HepG2 (cell line): ENCODE data around the gene SUOX. TPM values are rescaled to one million over a fixed set of nuclear protein-coding genes. Genes with fewer than 3 reads are reported as not detected.

Experiments used
- FLYWCH1 ChIP-seq: sonication (generic); formaldehyde crosslinking; IDR thresholded peaks from 2 replicates; pipeline ENCODE4 v1.8.1; 2023; ENCODE audit warnings: mild to moderate bottlenecking, missing genetic modification reagents
- IRF2 ChIP-seq: IDR thresholded peaks from 2 replicates; pipeline ENCODE4 v1.6.1; 2018; ENCODE audit warnings: missing genetic modification reagents, missing compliant biosample characterization
- KAT7 ChIP-seq: IDR thresholded peaks from 2 replicates; pipeline ENCODE4 v1.6.1; 2018; ENCODE audit warnings: borderline replicate concordance, missing compliant biosample characterization
- NFYC ChIP-seq: IDR thresholded peaks from 2 replicates; pipeline ENCODE4 v1.6.1; 2016; ENCODE audit warnings: missing genetic modification reagents, missing compliant biosample characterization
- PCBP1 ChIP-seq: fragments of 200-400 bp; formaldehyde crosslinking; IDR thresholded peaks from 2 replicates; pipeline ENCODE4 v1.6.1; 2017; ENCODE audit warnings: mild to moderate bottlenecking, low read depth, low read length, borderline replicate concordance
- PTBP1 ChIP-seq: fragments of 200-400 bp; formaldehyde crosslinking; IDR thresholded peaks from 2 replicates; pipeline ENCODE4 v1.6.1; 2018; ENCODE audit warnings: low read length, low read depth; ENCODE audit not compliant: poor library complexity, severe bottlenecking
- RARG ChIP-seq: sonication (generic); formaldehyde crosslinking; IDR thresholded peaks from 2 replicates; pipeline ENCODE4 v1.4.0; 2020; ENCODE audit warnings: low read depth, mild to moderate bottlenecking, missing genetic modification reagents
- RBAK ChIP-seq: sonication (generic); formaldehyde crosslinking; IDR thresholded peaks from 2 replicates; pipeline ENCODE4 v1.5.1; 2020; ENCODE audit warnings: mild to moderate bottlenecking, missing genetic modification reagents
- RBM39 ChIP-seq: fragments of 200-400 bp; formaldehyde crosslinking; IDR thresholded peaks from one replicate; pipeline ENCODE4 v1.6.1; 2018; ENCODE audit warnings: antibody characterized with exemption, mild to moderate bottlenecking, low read depth, low read length; ENCODE audit not compliant: poor library complexity, severe bottlenecking
- SP2 ChIP-seq: sonication (generic); formaldehyde crosslinking; IDR thresholded peaks from 2 replicates; pipeline ENCODE4 v1.5.1; 2020; ENCODE audit warnings: mild to moderate bottlenecking, missing genetic modification reagents
- STAT5B ChIP-seq: sonication (generic); formaldehyde crosslinking; IDR thresholded peaks from 2 replicates; pipeline ENCODE4 v1.4.0; 2020; ENCODE audit warnings: missing genetic modification reagents
- TEAD3 ChIP-seq: optimal IDR thresholded peaks from 2 replicates; pipeline ENCODE3; 2016; ENCODE audit warnings: borderline replicate concordance
- ZNF17 ChIP-seq: sonication (generic); formaldehyde crosslinking; IDR thresholded peaks from 2 replicates; pipeline ENCODE4 v1.5.0; 2020; ENCODE audit warnings: mild to moderate bottlenecking, missing genetic modification reagents
- ZNF24 ChIP-seq: fragments of 450-650 bp; IDR thresholded peaks from 2 replicates; pipeline ENCODE4 v1.6.1; 2017; ENCODE audit warnings: antibody characterized with exemption, mild to moderate bottlenecking
- ZNF329 ChIP-seq: sonication (generic); formaldehyde crosslinking; IDR thresholded peaks from 2 replicates; pipeline ENCODE4 v1.9.0; 2021; ENCODE audit warnings: low read depth, mild to moderate bottlenecking, missing genetic modification reagents
- ZSCAN30 ChIP-seq: sonication (generic); formaldehyde crosslinking; IDR thresholded peaks from 2 replicates; pipeline ENCODE4 v1.5.0; 2020; ENCODE audit warnings: mild to moderate bottlenecking, missing genetic modification reagents
- polyA plus RNA-seq, 8 experiments: library from polyadenylated mRNA; depleted of rRNA in 3 of 8; stranded (reverse) in 7 of 8; unstranded in 1 of 8; fragments of >200 nt; fragmentation: Illumina TruSeq in 4 of 8; extraction: Trizol in 4 of 8; gene quantifications; 2 replicates each; pipeline versions ENCODE4 v1.2.1 to v1.2.3, GENCODE V29; 2011 to 2016; ENCODE audit warnings: low read depth in 4 of 8, missing spikeins in 1 of 8, mixed read lengths in 1 of 8; ENCODE audit not compliant: insufficient read depth in 1 of 8
- total RNA-seq, 5 experiments: library from RNA; depleted of rRNA; stranded (reverse); fragments of >200 nt; fragmentation: Illumina TruSeq; extraction: Trizol; gene quantifications; 2 replicates each; pipeline ENCODE4 v1.2.3, GENCODE V29; 2016; ENCODE audit warnings: low read depth in 1 of 5
- TF ChIP-seq, protein P1 (sequence below): sonication (generic); formaldehyde crosslinking; IDR thresholded peaks from 2 replicates; pipeline ENCODE4 v1.8.0; 2022; ENCODE audit warnings: missing genetic modification reagents, mild to moderate bottlenecking, inconsistent platforms, borderline replicate concordance
- TF ChIP-seq, protein P2 (sequence below): sonication (generic); formaldehyde crosslinking; conservative IDR thresholded peaks from 2 replicates; pipeline ENCODE4 v1.4.0; 2020; ENCODE audit warnings: missing genetic modification reagents
- TF ChIP-seq, protein P3 (sequence below): sonication (generic); formaldehyde crosslinking; IDR thresholded peaks from 2 replicates; pipeline ENCODE4 v1.5.1; 2020; ENCODE audit warnings: mild to moderate bottlenecking, missing genetic modification reagents, borderline replicate concordance
- TF ChIP-seq, protein P4 (sequence below): sonication (generic); formaldehyde crosslinking; IDR thresholded peaks from 2 replicates; pipeline ENCODE4 v1.4.0; 2020; ENCODE audit warnings: mild to moderate bottlenecking, missing genetic modification reagents

The SUOX gene
- total and polyA plus RNA-seq, 2 of the 13 experiments (the other 11 are each of a cell fraction or from before 2014, with no cell fraction given): 23.9 to 25.9 TPM

DNA sequence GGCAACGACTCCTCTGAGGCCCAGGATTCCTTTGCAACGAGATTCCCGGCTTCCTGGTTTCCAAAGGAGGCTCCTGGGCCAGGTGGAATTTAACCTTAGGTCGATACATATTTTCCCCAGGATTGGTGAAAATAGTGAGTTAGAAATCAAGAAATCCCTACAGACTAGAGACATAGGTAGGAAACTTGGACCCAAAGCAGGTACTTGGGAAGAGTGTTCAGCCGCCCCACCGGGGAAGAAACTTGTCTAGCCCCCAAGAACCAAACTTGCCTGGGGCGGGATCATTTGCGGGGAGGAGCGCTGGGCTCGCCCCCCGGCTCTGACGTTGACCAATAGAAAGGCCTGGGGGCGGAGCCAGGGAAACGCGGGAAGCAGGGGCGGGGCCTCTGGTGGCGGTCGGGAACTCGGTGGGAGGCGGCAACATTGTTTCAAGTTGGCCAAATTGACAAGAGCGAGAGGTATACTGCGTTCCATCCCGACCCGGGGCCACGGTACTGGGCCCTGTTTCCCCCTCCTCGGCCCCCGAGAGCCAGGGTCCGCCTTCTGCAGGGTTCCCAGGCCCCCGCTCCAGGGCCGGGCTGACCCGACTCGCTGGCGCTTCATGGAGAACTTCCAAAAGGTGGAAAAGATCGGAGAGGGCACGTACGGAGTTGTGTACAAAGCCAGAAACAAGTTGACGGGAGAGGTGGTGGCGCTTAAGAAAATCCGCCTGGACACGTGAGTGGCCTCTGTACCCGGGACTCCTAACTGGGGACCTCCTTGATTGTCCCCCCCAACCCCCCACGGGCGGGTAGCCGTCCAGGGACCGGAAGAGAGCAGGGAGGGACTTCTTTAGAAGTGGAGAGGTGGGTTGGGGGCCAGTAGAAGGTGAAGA is 30.4 kb upstream of the SUOX start, which contains the start of gene CDK2 (continued):
- no peak for TF ChIP-seq ZSCAN30 (CRISPR knock-in tag)
- no peak for TF ChIP-seq RBAK (CRISPR knock-in tag)
- no peak for TF ChIP-seq RARG
- TF ChIP-seq, protein P1, sequence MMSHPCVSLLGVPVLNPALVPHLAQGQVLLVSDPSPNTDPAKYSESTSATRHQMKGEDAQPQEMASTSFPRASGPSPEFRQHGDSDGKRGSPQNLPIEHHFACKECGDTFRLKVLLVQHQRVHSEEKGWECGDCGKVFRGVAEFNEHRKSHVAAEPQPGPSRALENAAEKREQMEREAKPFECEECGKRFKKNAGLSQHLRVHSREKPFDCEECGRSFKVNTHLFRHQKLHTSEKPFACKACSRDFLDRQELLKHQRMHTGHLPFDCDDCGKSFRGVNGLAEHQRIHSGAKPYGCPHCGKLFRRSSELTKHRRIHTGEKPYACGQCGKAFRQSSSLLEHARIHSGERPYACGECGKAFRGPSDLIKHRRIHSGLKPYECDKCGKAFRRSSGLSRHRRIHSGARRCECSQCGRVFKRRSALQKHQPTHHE (CRISPR knock-in tag): no peak
- TF ChIP-seq KAT7 (CRISPR knock-in tag): no peak
- TF ChIP-seq, protein P2, sequence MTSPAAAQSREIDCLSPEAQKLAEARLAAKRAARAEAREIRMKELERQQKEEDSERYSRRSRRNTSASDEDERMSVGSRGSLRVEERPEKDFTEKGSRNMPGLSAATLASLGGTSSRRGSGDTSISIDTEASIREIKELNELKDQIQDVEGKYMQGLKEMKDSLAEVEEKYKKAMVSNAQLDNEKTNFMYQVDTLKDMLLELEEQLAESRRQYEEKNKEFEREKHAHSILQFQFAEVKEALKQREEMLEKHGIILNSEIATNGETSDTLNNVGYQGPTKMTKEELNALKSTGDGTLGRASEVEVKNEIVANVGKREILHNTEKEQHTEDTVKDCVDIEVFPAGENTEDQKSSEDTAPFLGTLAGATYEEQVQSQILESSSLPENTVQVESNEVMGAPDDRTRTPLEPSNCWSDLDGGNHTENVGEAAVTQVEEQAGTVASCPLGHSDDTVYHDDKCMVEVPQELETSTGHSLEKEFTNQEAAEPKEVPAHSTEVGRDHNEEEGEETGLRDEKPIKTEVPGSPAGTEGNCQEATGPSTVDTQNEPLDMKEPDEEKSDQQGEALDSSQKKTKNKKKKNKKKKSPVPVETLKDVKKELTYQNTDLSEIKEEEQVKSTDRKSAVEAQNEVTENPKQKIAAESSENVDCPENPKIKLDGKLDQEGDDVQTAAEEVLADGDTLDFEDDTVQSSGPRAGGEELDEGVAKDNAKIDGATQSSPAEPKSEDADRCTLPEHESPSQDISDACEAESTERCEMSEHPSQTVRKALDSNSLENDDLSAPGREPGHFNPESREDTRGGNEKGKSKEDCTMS (CRISPR knock-in tag): no peak
- TF ChIP-seq PCBP1: no peak
- no peak for TF ChIP-seq IRF2 (CRISPR knock-in tag)
- peak; percentile 80 for TF ChIP-seq NFYC (CRISPR knock-in tag)
- no peak for TF ChIP-seq FLYWCH1 (CRISPR knock-in tag)
- no peak for TF ChIP-seq STAT5B (CRISPR knock-in tag)
- no peak for TF ChIP-seq ZNF17 (CRISPR knock-in tag)
- TF ChIP-seq, protein P3, sequence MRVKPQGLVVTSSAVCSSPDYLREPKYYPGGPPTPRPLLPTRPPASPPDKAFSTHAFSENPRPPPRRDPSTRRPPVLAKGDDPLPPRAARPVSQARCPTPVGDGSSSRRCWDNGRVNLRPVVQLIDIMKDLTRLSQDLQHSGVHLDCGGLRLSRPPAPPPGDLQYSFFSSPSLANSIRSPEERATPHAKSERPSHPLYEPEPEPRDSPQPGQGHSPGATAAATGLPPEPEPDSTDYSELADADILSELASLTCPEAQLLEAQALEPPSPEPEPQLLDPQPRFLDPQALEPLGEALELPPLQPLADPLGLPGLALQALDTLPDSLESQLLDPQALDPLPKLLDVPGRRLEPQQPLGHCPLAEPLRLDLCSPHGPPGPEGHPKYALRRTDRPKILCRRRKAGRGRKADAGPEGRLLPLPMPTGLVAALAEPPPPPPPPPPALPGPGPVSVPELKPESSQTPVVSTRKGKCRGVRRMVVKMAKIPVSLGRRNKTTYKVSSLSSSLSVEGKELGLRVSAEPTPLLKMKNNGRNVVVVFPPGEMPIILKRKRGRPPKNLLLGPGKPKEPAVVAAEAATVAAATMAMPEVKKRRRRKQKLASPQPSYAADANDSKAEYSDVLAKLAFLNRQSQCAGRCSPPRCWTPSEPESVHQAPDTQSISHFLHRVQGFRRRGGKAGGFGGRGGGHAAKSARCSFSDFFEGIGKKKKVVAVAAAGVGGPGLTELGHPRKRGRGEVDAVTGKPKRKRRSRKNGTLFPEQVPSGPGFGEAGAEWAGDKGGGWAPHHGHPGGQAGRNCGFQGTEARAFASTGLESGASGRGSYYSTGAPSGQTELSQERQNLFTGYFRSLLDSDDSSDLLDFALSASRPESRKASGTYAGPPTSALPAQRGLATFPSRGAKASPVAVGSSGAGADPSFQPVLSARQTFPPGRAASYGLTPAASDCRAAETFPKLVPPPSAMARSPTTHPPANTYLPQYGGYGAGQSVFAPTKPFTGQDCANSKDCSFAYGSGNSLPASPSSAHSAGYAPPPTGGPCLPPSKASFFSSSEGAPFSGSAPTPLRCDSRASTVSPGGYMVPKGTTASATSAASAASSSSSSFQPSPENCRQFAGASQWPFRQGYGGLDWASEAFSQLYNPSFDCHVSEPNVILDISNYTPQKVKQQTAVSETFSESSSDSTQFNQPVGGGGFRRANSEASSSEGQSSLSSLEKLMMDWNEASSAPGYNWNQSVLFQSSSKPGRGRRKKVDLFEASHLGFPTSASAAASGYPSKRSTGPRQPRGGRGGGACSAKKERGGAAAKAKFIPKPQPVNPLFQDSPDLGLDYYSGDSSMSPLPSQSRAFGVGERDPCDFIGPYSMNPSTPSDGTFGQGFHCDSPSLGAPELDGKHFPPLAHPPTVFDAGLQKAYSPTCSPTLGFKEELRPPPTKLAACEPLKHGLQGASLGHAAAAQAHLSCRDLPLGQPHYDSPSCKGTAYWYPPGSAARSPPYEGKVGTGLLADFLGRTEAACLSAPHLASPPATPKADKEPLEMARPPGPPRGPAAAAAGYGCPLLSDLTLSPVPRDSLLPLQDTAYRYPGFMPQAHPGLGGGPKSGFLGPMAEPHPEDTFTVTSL: no peak; the same call in 1 of the 2 replicates
- TF ChIP-seq ZNF329: no peak
- TF ChIP-seq, protein P4, sequence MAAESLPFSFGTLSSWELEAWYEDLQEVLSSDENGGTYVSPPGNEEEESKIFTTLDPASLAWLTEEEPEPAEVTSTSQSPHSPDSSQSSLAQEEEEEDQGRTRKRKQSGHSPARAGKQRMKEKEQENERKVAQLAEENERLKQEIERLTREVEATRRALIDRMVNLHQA (CRISPR knock-in tag): no peak
- TF ChIP-seq ZNF24: no peak
- no peak for TF ChIP-seq TEAD3 (CRISPR knock-in tag)
- no peak for TF ChIP-seq PTBP1
- TF ChIP-seq SP2 (CRISPR knock-in tag): no peak; the same call in 1 of the 2 replicates
- TF ChIP-seq RBM39: no peak
